CD4-positive, alpha-beta memory T cell (primary cell): Measurements from ENCODE around the gene PRXL2A. TPM values are rescaled to one million over a fixed set of nuclear protein-coding genes. Genes with fewer than 3 reads are reported as not detected.

ENCODE experiments used
- CTCF ChIA-PET: fragments of 350-600 bp; sonication (Branson Sonifier 250); formaldehyde crosslinking; loops from one replicate; lab custom pipeline; 2021; ENCODE audit warnings: inconsistent platforms; ENCODE audit not compliant: partially characterized antibody; lab: Charles Lee
- POLR2A ChIA-PET: fragments of 350-600 bp; sonication (Branson Sonifier 250); formaldehyde crosslinking; loops from one replicate; lab custom pipeline; 2021; ENCODE audit not compliant: partially characterized antibody; lab: Charles Lee
- DNase-seq, 5 donors: peaks; one replicate each; pipeline versions ENCODE4 v3.0.0 to v3.0.0-alpha.2; 2020 to 2022; ENCODE audit warnings: mixed read lengths in 1 of 5
- H3K27ac ChIP-seq: one replicate; pipeline ENCODE4 v1.7.0; 2013; ENCODE audit warnings: low read depth, low read length
- H3K27me3 ChIP-seq: 2 replicates; pipeline ENCODE4 v1.7.0; 2013; ENCODE audit warnings: mild to moderate bottlenecking, low read length, moderate library complexity; ENCODE audit not compliant: insufficient read depth
- H3K36me3 ChIP-seq: 2 replicates; pipeline ENCODE4 v1.7.0; 2013; ENCODE audit warnings: mild to moderate bottlenecking, low read length, moderate library complexity; ENCODE audit not compliant: insufficient read depth
- H3K4me1 ChIP-seq: 2 replicates; pipeline ENCODE4 v1.7.0; 2013; ENCODE audit warnings: mild to moderate bottlenecking, low read length, moderate library complexity; ENCODE audit not compliant: insufficient read depth
- H3K4me3 ChIP-seq, 2 donors: one replicate each; pipeline ENCODE4 v1.7.0; 2013; ENCODE audit warnings: low read length in 2 of 2, mild to moderate bottlenecking in 1 of 2
- H3K9me3 ChIP-seq, 2 donors: one replicate each; pipeline ENCODE4 v1.7.0; 2013; ENCODE audit warnings: low read length in 2 of 2, control low read depth in 1 of 2; ENCODE audit not compliant: control insufficient read depth in 1 of 2
- H3K27ac Mint-ChIP-seq, 7 donors: one replicate each; pipeline ENCODE4 v1.8.0; 2020 to 2021; ENCODE audit warnings: mixed read lengths in 7 of 7, mild to moderate bottlenecking in 6 of 7, inconsistent platforms in 3 of 7, moderate library complexity in 3 of 7
- H3K27me3 Mint-ChIP-seq, 2 donors: one replicate each; pipeline ENCODE4 v1.8.0; 2020 to 2021; ENCODE audit warnings: mixed read lengths in 2 of 2
- H3K36me3 Mint-ChIP-seq, 2 donors: one replicate each; pipeline ENCODE4 v1.8.0; 2020 to 2021; ENCODE audit warnings: mixed read lengths in 2 of 2, inconsistent platforms in 1 of 2, mild to moderate bottlenecking in 1 of 2
- H3K4me1 Mint-ChIP-seq, 4 donors: one replicate each; pipeline ENCODE4 v1.8.0; 2020 to 2021; ENCODE audit warnings: mixed read lengths in 4 of 4, mild to moderate bottlenecking in 1 of 4
- H3K4me3 Mint-ChIP-seq, 8 donors: one replicate each; pipeline ENCODE4 v1.8.0; 2020 to 2021; ENCODE audit warnings: mixed read lengths in 8 of 8, mild to moderate bottlenecking in 7 of 8, moderate library complexity in 6 of 8, inconsistent platforms in 3 of 8
- H3K9me3 Mint-ChIP-seq, 8 donors: one replicate each; pipeline ENCODE4 v1.8.0; 2020 to 2021; ENCODE audit warnings: mixed read lengths in 8 of 8, mild to moderate bottlenecking in 5 of 8, inconsistent platforms in 3 of 8, moderate library complexity in 1 of 8
- intact Hi-C: fragments of 100-400 bp; cut with micrococcal nuclease; formaldehyde crosslinking; loops from one replicate; pipeline ENCODE4 v1.15.1; 2023
- polyA plus RNA-seq, 2 donors: library from polyadenylated mRNA; unstranded; fragments of 300-500 nt; fragmentation: Illumina TruSeq; gene quantifications; one replicate each; pipeline ENCODE4 v1.2.3, GENCODE V29; 2021
- total RNA-seq, 2 experiments: library from RNA; stranded (reverse); gene quantifications; one replicate each; pipeline ENCODE4 v1.2.3, GENCODE V29; 2021

The PRXL2A gene
- total and polyA plus RNA-seq, 4 experiments from 2014 or later = 3.6 to 6.0 (median 4.2) TPM

DNA sequence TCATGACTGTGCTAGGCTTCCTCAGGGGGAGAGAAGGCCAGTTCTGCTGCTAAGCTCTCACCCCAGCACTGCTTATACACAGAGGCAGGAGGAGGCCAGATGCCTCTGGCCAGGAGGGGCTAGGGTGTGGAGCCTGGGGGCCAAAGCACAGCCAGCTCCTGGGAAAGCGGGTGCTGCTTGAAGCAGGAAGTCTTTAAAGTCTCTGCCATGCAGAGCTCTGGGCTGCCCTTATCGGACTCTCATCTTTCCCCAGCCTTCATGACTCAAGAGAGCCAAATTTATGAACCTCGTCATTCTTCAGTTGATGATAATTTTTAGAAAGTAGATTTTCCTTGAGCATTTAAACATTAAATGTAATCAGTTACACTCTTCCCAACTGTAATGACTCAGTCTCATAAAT lies 34.5 kb downstream of the PRXL2A start:
- Histone ChIP-seq H3K27me3 (no peaks in the 10 kb centered on the region), H3K4me3 (no peak overlapping the region), H3K27ac (no peak overlapping the region), H3K9me3 (no peaks in the 10 kb centered on the region), H3K36me3 (no peaks in the 10 kb centered on the region), H3K4me1 (peaks cover 31% of the 10 kb centered on the region)
- POLR2A ChIA-PET = interaction anchor here (1.3 to 31.9 kb wide), 3 partner anchors 25 to 58 kb away, joined by 3 to 713 read pairs (median 598); partner anchors contain the start of gene PRXL2A
- DNase-seq = no peak
- peaks cover 0 to 2% of the 10 kb centered on the region in 2 donors for H3K27me3 Mint-ChIP-seq
- CTCF ChIA-PET = interaction anchor here (0.9 to 15.9 kb wide), 8 partner anchors 10 to 140 kb away, joined by 3 to 814 read pairs (median 4); partner anchors contain the start of gene PRXL2A
- H3K27ac Mint-ChIP-seq = peak overlapping the region in 2 of 7 donors; percentile 65 to 81
- H3K4me3 Mint-ChIP-seq = no peak overlapping the region
- intact Hi-C loops = loop anchor here (1.0 to 10.0 kb wide), 3 partner anchors 60 to 574 kb away; no protein-coding TSS in a partner anchor
- peaks cover 26 to 42% (median 37%) of the 10 kb centered on the region in 4 donors for H3K4me1 Mint-ChIP-seq
- no peaks in the 10 kb centered on the region for H3K9me3 Mint-ChIP-seq
- no peaks in the 10 kb centered on the region for H3K36me3 Mint-ChIP-seq

DNA sequence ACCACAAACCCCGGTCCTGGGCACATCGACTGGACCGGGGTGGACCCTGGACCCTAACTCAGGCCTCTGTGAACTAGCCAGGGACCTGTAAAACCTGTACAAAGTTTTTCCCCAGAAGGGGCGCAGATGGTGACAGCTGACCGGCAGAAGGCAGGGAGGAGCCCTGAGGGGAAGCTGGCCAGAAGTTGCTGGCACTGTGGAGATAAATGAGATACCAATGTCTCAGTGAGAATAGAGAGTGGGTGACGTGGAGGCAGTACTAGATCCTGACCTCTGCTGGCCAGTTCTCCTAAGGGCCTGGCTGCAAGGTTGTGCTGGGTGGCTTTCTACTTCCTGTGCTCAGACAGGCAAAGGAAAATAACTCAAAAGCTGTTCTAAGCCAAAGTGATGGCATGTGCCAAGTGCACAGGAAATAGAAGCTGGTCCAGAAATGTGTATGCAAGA lies 35.2 kb downstream of the PRXL2A start:
- Mint-ChIP-seq H3K27me3 (peaks cover 0 to 2% of the 10 kb centered on the region in 2 donors), H3K36me3 (no peaks in the 10 kb centered on the region), H3K4me3 (peak overlapping the region in 2 of 8 donors; percentile 28 to 43), H3K4me1 (peaks cover 26 to 49% (median 43%) of the 10 kb centered on the region in 4 donors), H3K27ac (peak overlapping the region in 6 of 7 donors; percentile 30 to 86 (median 71)), H3K9me3 (no peaks in the 10 kb centered on the region)
- peak in 1 of 5 donors; percentile 3 for DNase-seq
- CTCF ChIA-PET = interaction anchor here (0.8 to 15.9 kb wide), 24 partner anchors 9 to 154 kb away, joined by 3 to 814 read pairs (median 8); partner anchors contain the start of gene PRXL2A
- intact Hi-C loops = loop anchor here (1.0 to 10.0 kb wide), 3 partner anchors 60 to 574 kb away; no protein-coding TSS in a partner anchor
- Histone ChIP-seq H3K4me3 (no peak overlapping the region), H3K4me1 (peaks cover 32% of the 10 kb centered on the region), H3K27ac (no peak overlapping the region), H3K9me3 (no peaks in the 10 kb centered on the region), H3K27me3 (no peaks in the 10 kb centered on the region), H3K36me3 (no peaks in the 10 kb centered on the region)
- POLR2A ChIA-PET = interaction anchor here (0.7 to 31.9 kb wide), 9 partner anchors 25 to 93 kb away, joined by 3 to 713 read pairs (median 4); partner anchors contain the start of gene PRXL2A

DNA sequence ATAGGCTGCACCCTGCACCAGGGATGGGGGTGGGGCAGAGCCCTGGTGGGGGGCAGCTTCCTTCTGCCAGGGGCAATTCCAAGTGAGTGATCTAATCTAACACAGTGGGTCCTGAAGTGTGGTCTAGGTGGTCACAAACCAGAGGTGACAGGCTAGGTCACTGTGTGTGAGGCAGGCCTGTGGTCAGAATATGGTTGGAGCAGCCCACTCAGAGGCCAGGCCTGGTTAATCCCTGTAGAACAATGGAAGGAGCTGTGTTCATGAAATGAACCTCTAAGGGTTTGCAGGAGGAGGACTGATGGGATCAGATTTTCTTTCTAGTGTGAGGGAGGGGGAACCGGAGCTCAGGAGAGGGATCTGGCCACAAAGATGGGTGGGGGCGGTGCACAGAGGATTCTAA lies 35.8 kb downstream of the PRXL2A start:
- no peaks in the 10 kb centered on the region for H3K27me3 Mint-ChIP-seq
- H3K4me1 ChIP-seq = peaks cover 32% of the 10 kb centered on the region
- H3K9me3 Mint-ChIP-seq = no peaks in the 10 kb centered on the region
- CTCF ChIA-PET = interaction anchor here (0.6 to 15.9 kb wide), 33 partner anchors 9 to 368 kb away, joined by 3 to 814 read pairs (median 6); partner anchors contain the start of gene PRXL2A
- peak overlapping the region in 6 of 7 donors; percentile 47 to 88 (median 79) for H3K27ac Mint-ChIP-seq
- POLR2A ChIA-PET = interaction anchor here (0.7 to 31.9 kb wide), 12 partner anchors 9 to 92 kb away, joined by 3 to 713 read pairs (median 4); partner anchors contain the start of gene TSPAN14
- intact Hi-C loops = loop anchor here (1.0 to 10.0 kb wide), 5 partner anchors 22 to 573 kb away; no protein-coding TSS in a partner anchor
- H3K9me3 ChIP-seq = no peaks in the 10 kb centered on the region
- H3K4me1 Mint-ChIP-seq = peaks cover 26 to 55% (median 46%) of the 10 kb centered on the region in 4 donors
- H3K36me3 Mint-ChIP-seq = no peaks in the 10 kb centered on the region
- H3K4me3 Mint-ChIP-seq = peak overlapping the region in 2 of 8 donors; percentile 28 to 43
- H3K27me3 ChIP-seq = no peaks in the 10 kb centered on the region
- H3K36me3 ChIP-seq = no peaks in the 10 kb centered on the region
- no peak overlapping the region for H3K27ac ChIP-seq
- no peak overlapping the region for H3K4me3 ChIP-seq
- DNase-seq = no peak

DNA sequence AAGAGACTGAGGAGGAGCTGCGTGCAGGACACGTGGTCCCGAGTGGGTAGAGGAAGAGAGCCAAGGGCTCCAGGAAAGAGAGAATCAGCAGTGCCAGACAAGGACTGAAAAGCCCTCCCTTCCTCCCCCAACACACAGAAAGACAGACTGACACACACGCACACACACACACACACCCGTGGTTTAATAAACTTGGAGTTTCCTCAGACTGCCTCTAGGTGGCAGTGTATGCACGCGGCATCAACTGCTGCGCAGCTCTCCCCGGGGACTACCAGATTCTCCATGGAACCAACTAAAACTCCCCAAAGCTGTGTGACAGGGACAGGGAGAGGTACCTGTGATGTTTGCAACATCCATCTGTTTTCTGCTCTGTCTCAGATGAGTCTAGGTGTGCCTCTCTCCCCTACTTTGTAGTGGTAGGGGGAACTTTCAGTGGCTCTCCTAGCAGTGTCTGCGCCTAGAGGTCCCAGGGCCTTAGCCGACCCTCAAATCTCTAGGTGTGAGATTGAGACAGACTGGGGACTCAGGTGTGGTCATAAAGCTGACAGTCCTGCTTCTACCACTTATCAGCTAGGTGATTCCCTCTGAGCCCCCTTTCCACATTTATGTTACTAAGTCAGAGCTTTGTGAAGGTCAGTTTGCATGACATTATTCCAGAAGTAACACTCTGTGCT lies 36.4 kb downstream of the PRXL2A start:
- H3K36me3 Mint-ChIP-seq = no peaks in the 10 kb centered on the region
- H3K36me3 ChIP-seq = no peaks in the 10 kb centered on the region
- ChIA-PET POLR2A (interaction anchor here (1.0 to 31.9 kb wide), 13 partner anchors 8 to 81 kb away, joined by 3 to 713 read pairs (median 4); partner anchors contain the start of gene TSPAN14), CTCF (interaction anchor here (0.6 to 15.9 kb wide), 35 partner anchors 8 to 977 kb away, joined by 3 to 814 read pairs (median 6); partner anchors contain the start of gene PRXL2A)
- H3K27me3 Mint-ChIP-seq = no peaks in the 10 kb centered on the region
- H3K27ac ChIP-seq = no peak overlapping the region
- H3K27ac Mint-ChIP-seq = peak overlapping the region; percentile 47 to 88 (median 79)
- peak overlapping the region in 2 of 8 donors; percentile 21 to 32 for H3K4me3 Mint-ChIP-seq
- no peaks in the 10 kb centered on the region for H3K9me3 Mint-ChIP-seq
- no peaks in the 10 kb centered on the region for H3K27me3 ChIP-seq
- H3K4me1 Mint-ChIP-seq = peaks cover 26 to 60% (median 46%) of the 10 kb centered on the region in 4 donors
- no peak overlapping the region for H3K4me3 ChIP-seq
- intact Hi-C loops = loop anchor here (1.0 to 10.0 kb wide), 7 partner anchors 10 to 573 kb away; partner anchors contain the start of gene TSPAN14
- H3K4me1 ChIP-seq = peaks cover 32% of the 10 kb centered on the region
- peak in 4 of 5 donors; percentile 73 to 83 (median 78) for DNase-seq
- H3K9me3 ChIP-seq = no peaks in the 10 kb centered on the region

DNA sequence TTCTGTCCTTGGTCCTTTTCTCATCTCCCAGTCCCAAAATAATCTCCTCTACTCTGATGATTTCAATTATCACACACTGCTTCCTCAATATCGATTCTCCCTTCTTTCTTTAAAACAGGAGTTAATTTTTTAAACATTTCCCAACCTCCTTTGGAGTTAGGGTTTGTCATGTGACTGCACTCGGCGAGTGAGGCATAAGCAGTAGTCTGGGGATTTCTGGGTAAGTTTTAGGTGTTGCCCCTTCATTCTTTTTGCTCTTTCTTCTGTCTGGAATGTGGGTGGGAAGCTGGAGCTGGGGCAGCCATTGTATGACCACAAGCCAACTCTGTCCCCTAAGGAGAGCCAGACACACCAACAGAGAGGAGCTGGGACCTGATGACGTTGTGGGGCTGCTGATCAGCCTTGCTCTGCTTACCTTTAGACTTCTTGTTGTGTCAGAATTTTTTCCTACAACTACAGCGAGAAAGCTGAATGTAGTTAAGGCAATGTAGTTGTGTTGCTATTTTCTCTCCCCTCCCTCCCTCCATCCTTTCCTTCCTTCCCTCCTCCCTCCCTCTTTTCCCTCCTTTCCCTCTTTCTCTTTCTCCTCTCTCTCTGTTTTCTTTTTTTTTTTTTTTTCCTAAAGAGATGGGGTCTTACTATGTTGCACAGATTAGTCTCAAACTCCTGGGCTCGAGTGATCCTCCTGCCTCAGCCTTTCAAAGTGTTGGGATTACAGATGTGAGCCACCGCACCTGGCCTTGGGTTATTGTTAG lies 39.3 kb downstream of the PRXL2A start:
- Mint-ChIP-seq H3K9me3 (no peaks in the 10 kb centered on the region), H3K27ac (peak overlapping the region in 6 of 7 donors; percentile 13 to 85 (median 76)), H3K4me1 (peaks cover 26 to 60% (median 46%) of the 10 kb centered on the region in 4 donors), H3K36me3 (no peaks in the 10 kb centered on the region), H3K4me3 (peak overlapping the region in 4 of 8 donors; percentile 23 to 54 (median 37)), H3K27me3 (no peaks in the 10 kb centered on the region)
- H3K36me3 ChIP-seq = no peaks in the 10 kb centered on the region
- no peak overlapping the region for H3K4me3 ChIP-seq
- intact Hi-C loops = loop anchor here (5.0 to 10.0 kb wide), 2 partner anchors 150 to 247 kb away; no protein-coding TSS in a partner anchor
- peaks cover 32% of the 10 kb centered on the region for H3K4me1 ChIP-seq
- no peaks in the 10 kb centered on the region for H3K9me3 ChIP-seq
- CTCF ChIA-PET = interaction anchor here (0.8 to 15.9 kb wide), 3 partner anchors 18 to 58 kb away, joined by 5 to 814 read pairs (median 237); no protein-coding TSS in a partner anchor
- H3K27me3 ChIP-seq = no peaks in the 10 kb centered on the region
- peak in 2 of 5 donors; percentile 13 to 58 for DNase-seq
- H3K27ac ChIP-seq = no peak overlapping the region
- POLR2A ChIA-PET = interaction anchor here (1.1 to 31.9 kb wide), 3 partner anchors 21 to 53 kb away, joined by 3 to 713 read pairs (median 598); no protein-coding TSS in a partner anchor

DNA sequence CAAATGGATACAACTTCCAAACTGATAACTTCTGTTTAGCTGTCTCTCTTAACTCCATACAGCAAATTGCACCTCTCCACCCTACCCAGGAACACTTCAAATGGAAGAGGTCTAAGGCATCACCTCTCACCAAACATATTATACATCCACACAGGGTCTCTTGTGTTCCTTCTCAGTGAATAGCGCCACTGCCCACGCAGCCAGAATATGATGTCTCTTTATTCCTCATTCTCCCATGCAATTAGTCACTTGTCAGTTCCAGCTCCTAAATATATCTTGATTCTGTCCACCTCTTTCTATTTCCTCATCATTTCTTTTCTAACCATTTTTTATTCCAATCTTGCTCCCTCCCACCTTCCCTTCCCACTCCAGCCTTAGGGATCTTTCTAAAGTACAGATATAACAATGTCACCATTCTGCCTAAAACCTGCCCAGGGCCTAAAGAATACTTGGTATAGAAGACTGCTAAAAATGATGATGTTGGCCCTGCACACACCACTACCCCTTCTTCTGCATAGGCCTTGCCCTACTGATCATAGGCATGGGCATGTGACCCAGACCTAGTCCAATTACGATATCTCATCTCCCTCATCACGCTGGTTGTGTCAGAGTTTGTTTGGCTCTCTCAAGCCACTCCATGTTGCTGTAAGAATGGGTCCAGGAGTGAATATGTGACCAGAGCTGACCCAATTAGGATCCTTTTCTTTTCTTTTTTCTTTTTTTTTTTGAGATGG lies 40.0 kb downstream of the PRXL2A start:
- H3K36me3 ChIP-seq = no peaks in the 10 kb centered on the region
- CTCF ChIA-PET = interaction anchor here (10.3 to 15.9 kb wide), 2 partner anchors 17 to 58 kb away, joined by 237 to 814 read pairs; no protein-coding TSS in a partner anchor
- intact Hi-C loops = loop anchor here (5.0 to 10.0 kb wide), 2 partner anchors 149 to 246 kb away; no protein-coding TSS in a partner anchor
- no peak for DNase-seq
- Mint-ChIP-seq H3K4me3 (peak overlapping the region in 3 of 8 donors; percentile 36 to 54 (median 41)), H3K4me1 (peaks cover 28 to 63% (median 49%) of the 10 kb centered on the region in 4 donors), H3K9me3 (no peaks in the 10 kb centered on the region), H3K27me3 (no peaks in the 10 kb centered on the region), H3K36me3 (peaks cover 0 to 2% of the 10 kb centered on the region in 2 donors), H3K27ac (peak overlapping the region in 6 of 7 donors; percentile 22 to 85 (median 70))
- H3K9me3 ChIP-seq = no peaks in the 10 kb centered on the region
- peaks cover 29% of the 10 kb centered on the region for H3K4me1 ChIP-seq
- H3K27ac ChIP-seq = no peak overlapping the region
- POLR2A ChIA-PET = interaction anchor here (1.1 to 31.9 kb wide), 3 partner anchors 20 to 53 kb away, joined by 3 to 713 read pairs (median 598); no protein-coding TSS in a partner anchor
- H3K4me3 ChIP-seq = no peak overlapping the region
- H3K27me3 ChIP-seq = no peaks in the 10 kb centered on the region
